HG03095 (cell line): Measurements from ENCODE around the gene MAP4K4.

ENCODE experiments used
- ATAC-seq: cut with Tn5 transposase; IDR thresholded peaks from one replicate; pipeline ENCODE4 v1.9.1; 2021; ENCODE audit warnings: moderate library complexity; ENCODE audit not compliant: unreplicated experiment

Gene MAP4K4

GRCh38 chr2:101720732-101721131 lies 23.2 kb downstream of the MAP4K4 start:
- ATAC-seq, result no peak

GRCh38 chr2:101722864-101723263 lies 25.4 kb downstream of the MAP4K4 start:
- ATAC-seq, result no peak

GRCh38 chr2:101723371-101724124 lies 26.0 kb downstream of the MAP4K4 start:
- no peak for ATAC-seq

- ATAC-seq, result no peak
Measured at GRCh38 chr2:101724125-101724474, 26.6 kb downstream of the MAP4K4 start.

- no peak for ATAC-seq
Measured at GRCh38 chr2:101725038-101725437, 27.5 kb downstream of the MAP4K4 start.

- no peak for ATAC-seq
Measured at GRCh38 chr2:101725515-101726192, 28.1 kb downstream of the MAP4K4 start.

- no peak for ATAC-seq
Measured at GRCh38 chr2:101728865-101729264, 31.4 kb downstream of the MAP4K4 start.

GRCh38 chr2:101729521-101730190 lies 32.1 kb downstream of the MAP4K4 start:
- no peak for ATAC-seq

- ATAC-seq, result no peak
Measured at GRCh38 chr2:101731221-101732054, 33.9 kb downstream of the MAP4K4 start.

GRCh38 chr2:101732199-101732598 lies 34.7 kb downstream of the MAP4K4 start:
- no peak for ATAC-seq

- no peak for ATAC-seq
Measured at GRCh38 chr2:101732773-101733256, 35.3 kb downstream of the MAP4K4 start.

- no peak for ATAC-seq
Measured at GRCh38 chr2:101733257-101733993, 35.9 kb downstream of the MAP4K4 start.

GRCh38 chr2:101734505-101735165 lies 37.1 kb downstream of the MAP4K4 start:
- no peak for ATAC-seq

- ATAC-seq, result no peak
Measured at GRCh38 chr2:101735166-101735533, 37.6 kb downstream of the MAP4K4 start.

GRCh38 chr2:101736233-101736632 lies 38.7 kb downstream of the MAP4K4 start:
- no peak for ATAC-seq

GRCh38 chr2:101736861-101737291 lies 39.4 kb downstream of the MAP4K4 start:
- ATAC-seq, result no peak

GRCh38 chr2:101737478-101738255 lies 40.2 kb downstream of the MAP4K4 start:
- no peak for ATAC-seq

GRCh38 chr2:101738649-101739048 lies 41.1 kb downstream of the MAP4K4 start:
- ATAC-seq, result no peak

- ATAC-seq, result no peak
Measured at GRCh38 chr2:101740555-101740964, 43.1 kb downstream of the MAP4K4 start.
